GM23338 (cell line): ENCODE data around the gene RTEL1.

Experiments
- CREB1 ChIP-seq: fragments of 250-450 bp; sonication (Bioruptor Pico); IDR thresholded peaks from 2 replicates; pipeline ENCODE4 v1.5.0; 2020; ENCODE audit warnings: low read depth, mild to moderate bottlenecking, moderate library complexity
- EZH2 ChIP-seq: fragments of 200-600 bp; sonication (generic); IDR thresholded peaks from one replicate; pipeline ENCODE4 v1.8.0; 2017; ENCODE audit warnings: antibody characterized with exemption, mild to moderate bottlenecking, low read depth; ENCODE audit not compliant: unreplicated experiment
- POLR2AphosphoS5 ChIP-seq: IDR thresholded peaks from 2 replicates; pipeline ENCODE4 v1.6.1; 2016; ENCODE audit warnings: antibody characterized with exemption, low read depth
- ZNF114 ChIP-seq: fragments of 250-450 bp; sonication (Bioruptor Pico); IDR thresholded peaks from 2 replicates; pipeline ENCODE4 v1.5.0; 2020; ENCODE audit warnings: mild to moderate bottlenecking, moderate library complexity
- TF ChIP-seq, protein P1 (sequence below), 2 experiments: fragments of 200-600 bp in 1 of 2; sonication (generic) in 1 of 2; conservative IDR thresholded peaks; 2 replicates each; pipeline versions ENCODE4 v1.5.1 to v1.6.1; 2016 to 2017; ENCODE audit warnings: antibody characterized with exemption in 2 of 2, low read depth in 2 of 2, mild to moderate bottlenecking in 2 of 2, moderate library complexity in 1 of 2
- TF ChIP-seq, protein P2 (sequence below): IDR thresholded peaks from one replicate; pipeline ENCODE4 v1.6.1; 2018; ENCODE audit warnings: antibody characterized with exemption; ENCODE audit not compliant: unreplicated experiment

DNA sequence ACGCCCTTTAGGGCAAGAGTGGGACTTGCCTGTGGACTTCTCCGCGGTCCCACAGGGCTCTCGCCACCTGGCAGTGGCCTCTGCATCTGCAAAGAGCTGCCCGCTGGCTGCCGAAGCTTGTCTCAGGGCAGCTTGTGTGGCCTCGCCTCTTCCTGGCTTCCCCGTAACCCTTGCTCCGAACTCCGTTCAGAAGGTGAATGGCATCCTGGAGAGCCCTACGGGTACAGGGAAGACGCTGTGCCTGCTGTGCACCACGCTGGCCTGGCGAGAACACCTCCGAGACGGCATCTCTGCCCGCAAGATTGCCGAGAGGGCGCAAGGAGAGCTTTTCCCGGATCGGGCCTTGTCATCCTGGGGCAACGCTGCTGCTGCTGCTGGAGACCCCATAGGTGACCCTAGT is 3.0 kb downstream of the RTEL1 start:
- TF ChIP-seq POLR2AphosphoS5 (no peak), EZH2 (no peak), CREB1 (CRISPR knock-in tag) (no peak), ZNF114 (no peak)
- TF ChIP-seq, protein P1, sequence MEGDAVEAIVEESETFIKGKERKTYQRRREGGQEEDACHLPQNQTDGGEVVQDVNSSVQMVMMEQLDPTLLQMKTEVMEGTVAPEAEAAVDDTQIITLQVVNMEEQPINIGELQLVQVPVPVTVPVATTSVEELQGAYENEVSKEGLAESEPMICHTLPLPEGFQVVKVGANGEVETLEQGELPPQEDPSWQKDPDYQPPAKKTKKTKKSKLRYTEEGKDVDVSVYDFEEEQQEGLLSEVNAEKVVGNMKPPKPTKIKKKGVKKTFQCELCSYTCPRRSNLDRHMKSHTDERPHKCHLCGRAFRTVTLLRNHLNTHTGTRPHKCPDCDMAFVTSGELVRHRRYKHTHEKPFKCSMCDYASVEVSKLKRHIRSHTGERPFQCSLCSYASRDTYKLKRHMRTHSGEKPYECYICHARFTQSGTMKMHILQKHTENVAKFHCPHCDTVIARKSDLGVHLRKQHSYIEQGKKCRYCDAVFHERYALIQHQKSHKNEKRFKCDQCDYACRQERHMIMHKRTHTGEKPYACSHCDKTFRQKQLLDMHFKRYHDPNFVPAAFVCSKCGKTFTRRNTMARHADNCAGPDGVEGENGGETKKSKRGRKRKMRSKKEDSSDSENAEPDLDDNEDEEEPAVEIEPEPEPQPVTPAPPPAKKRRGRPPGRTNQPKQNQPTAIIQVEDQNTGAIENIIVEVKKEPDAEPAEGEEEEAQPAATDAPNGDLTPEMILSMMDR (conservative IDR thresholded peaks at IDR 0.05; ENCODE audit: low read depth in 2 of 2): no peak
- TF ChIP-seq, protein P2, sequence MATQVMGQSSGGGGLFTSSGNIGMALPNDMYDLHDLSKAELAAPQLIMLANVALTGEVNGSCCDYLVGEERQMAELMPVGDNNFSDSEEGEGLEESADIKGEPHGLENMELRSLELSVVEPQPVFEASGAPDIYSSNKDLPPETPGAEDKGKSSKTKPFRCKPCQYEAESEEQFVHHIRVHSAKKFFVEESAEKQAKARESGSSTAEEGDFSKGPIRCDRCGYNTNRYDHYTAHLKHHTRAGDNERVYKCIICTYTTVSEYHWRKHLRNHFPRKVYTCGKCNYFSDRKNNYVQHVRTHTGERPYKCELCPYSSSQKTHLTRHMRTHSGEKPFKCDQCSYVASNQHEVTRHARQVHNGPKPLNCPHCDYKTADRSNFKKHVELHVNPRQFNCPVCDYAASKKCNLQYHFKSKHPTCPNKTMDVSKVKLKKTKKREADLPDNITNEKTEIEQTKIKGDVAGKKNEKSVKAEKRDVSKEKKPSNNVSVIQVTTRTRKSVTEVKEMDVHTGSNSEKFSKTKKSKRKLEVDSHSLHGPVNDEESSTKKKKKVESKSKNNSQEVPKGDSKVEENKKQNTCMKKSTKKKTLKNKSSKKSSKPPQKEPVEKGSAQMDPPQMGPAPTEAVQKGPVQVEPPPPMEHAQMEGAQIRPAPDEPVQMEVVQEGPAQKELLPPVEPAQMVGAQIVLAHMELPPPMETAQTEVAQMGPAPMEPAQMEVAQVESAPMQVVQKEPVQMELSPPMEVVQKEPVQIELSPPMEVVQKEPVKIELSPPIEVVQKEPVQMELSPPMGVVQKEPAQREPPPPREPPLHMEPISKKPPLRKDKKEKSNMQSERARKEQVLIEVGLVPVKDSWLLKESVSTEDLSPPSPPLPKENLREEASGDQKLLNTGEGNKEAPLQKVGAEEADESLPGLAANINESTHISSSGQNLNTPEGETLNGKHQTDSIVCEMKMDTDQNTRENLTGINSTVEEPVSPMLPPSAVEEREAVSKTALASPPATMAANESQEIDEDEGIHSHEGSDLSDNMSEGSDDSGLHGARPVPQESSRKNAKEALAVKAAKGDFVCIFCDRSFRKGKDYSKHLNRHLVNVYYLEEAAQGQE: no peak
